ENCODE data around the gene UBE2L5.
A peak's percentile ranks its signal among the peaks of the same experiment; 100 is the strongest.

The UBE2L5 gene

DNA sequence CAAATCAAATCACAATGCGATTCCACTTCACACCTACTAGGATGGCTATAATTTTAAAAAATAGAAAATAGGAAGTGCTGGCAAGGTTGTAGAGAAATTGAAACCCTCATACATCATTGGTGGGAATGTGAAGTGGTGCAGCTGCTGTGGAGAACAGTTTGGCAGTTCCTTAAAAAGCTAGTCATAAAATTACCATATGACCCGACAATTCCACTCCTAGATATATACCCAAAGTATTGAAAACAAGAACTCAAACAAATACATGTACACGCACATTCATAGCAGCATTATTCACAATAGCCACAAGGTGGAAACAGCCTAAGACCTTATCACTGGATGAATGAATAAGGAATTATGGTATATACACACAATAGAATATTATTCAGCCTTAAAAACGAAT lies 31.4 kb downstream of the UBE2L5 start:
- Histone ChIP-seq H4K20me1 (ENCODE audit: insufficient read depth, low read length, poor library complexity, severe bottlenecking) (peaks cover 2% of the 10 kb centered on the region), H3K4me3 (ENCODE audit: low read length, poor library complexity, severe bottlenecking) (no peak overlapping the region), H3K36me3 (ENCODE audit: insufficient read depth, low read length) (peaks cover 9% of the 10 kb centered on the region), H3K9ac (ENCODE audit: low read depth, low read length, poor library complexity, severe bottlenecking) (no peak overlapping the region), H3K4me1 (ENCODE audit: insufficient read depth, low read length, poor library complexity, severe bottlenecking) (no peaks in the 10 kb centered on the region), H2AFZ (ENCODE audit: low read length) (no peak overlapping the region), H3K79me2 (ENCODE audit: insufficient read depth, low read length) (peaks cover 3% of the 10 kb centered on the region), H3F3A (ENCODE audit: low read depth) (peaks cover 7% of the 10 kb centered on the region; the same call in 1 of the 2 replicates), H3K9me3 (ENCODE audit: insufficient read depth, low read depth, low read length) (no peaks in the 10 kb centered on the region), H3K4me2 (ENCODE audit: low read depth, low read length, poor library complexity, severe bottlenecking) (no peak overlapping the region), H3K27me3 (ENCODE audit: insufficient read depth, low read length, poor library complexity, severe bottlenecking) (no peaks in the 10 kb centered on the region), H3K9me2 (replicated peaks; ENCODE audit: low read depth, low read length) (no peaks in the 10 kb centered on the region)
- no peak for TF ChIP-seq EZH2phosphoT487 (IDR thresholded peaks at IDR 0.05; ENCODE audit: borderline replicate concordance)
- TF ChIP-seq CTCF (conservative IDR thresholded peaks at IDR 0.05; ENCODE audit: low read length), result peak; percentile 54

GRCh38 chr13:30454991-30455390 lies 32.7 kb downstream of the UBE2L5 start:
- peaks cover 8% of the 10 kb centered on the region for H3K4me1 ChIP-seq (ENCODE audit: insufficient read depth, low read length, poor library complexity, severe bottlenecking)
- H3F3A ChIP-seq (ENCODE audit: low read depth), result peaks cover 10% of the 10 kb centered on the region; the same call in 1 of the 2 replicates
- H3K9me3 ChIP-seq (ENCODE audit: insufficient read depth, low read depth, low read length), result no peaks in the 10 kb centered on the region
- peaks cover 21% of the 10 kb centered on the region for H3K36me3 ChIP-seq (ENCODE audit: insufficient read depth, low read length)
- H3K9me2 ChIP-seq (replicated peaks; ENCODE audit: low read depth, low read length), result no peaks in the 10 kb centered on the region
- H3K9ac ChIP-seq (ENCODE audit: low read depth, low read length, poor library complexity, severe bottlenecking), result no peak overlapping the region
- H3K4me2 ChIP-seq (ENCODE audit: low read depth, low read length, poor library complexity, severe bottlenecking), result no peak overlapping the region
- H4K20me1 ChIP-seq (ENCODE audit: insufficient read depth, low read length, poor library complexity, severe bottlenecking), result peaks cover 13% of the 10 kb centered on the region
- TF ChIP-seq EZH2phosphoT487 (IDR thresholded peaks at IDR 0.05; ENCODE audit: borderline replicate concordance) (no peak), CTCF (conservative IDR thresholded peaks at IDR 0.05; ENCODE audit: low read length) (no peak)
- H3K27me3 ChIP-seq (ENCODE audit: insufficient read depth, low read length, poor library complexity, severe bottlenecking), result no peaks in the 10 kb centered on the region
- no peak overlapping the region for H3K4me3 ChIP-seq (ENCODE audit: low read length, poor library complexity, severe bottlenecking)
- H2AFZ ChIP-seq (ENCODE audit: low read length), result no peak overlapping the region
- H3K79me2 ChIP-seq (ENCODE audit: insufficient read depth, low read length), result peaks cover 16% of the 10 kb centered on the region

DNA sequence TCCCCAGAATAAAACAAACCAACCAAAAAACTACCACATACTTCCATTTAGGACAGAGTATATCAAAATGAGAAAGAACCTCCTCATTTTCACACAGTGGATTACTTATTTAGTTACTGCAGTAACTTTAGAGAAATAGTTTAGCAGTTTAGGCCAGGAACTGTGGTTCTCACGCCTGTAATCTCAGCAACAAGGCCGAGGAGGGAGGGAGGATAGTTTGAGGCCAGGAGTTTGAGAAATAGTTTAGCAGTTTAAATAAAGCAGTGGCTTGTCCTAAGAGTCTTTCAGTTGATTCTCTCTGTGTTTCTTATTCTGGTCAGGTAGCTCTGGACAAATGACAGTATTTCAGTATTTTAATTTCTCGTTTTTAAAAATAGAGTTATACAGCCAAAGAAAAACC lies 34.0 kb downstream of the UBE2L5 start:
- Histone ChIP-seq H3K4me1 (ENCODE audit: insufficient read depth, low read length, poor library complexity, severe bottlenecking) (peaks cover 9% of the 10 kb centered on the region), H3K9ac (ENCODE audit: low read depth, low read length, poor library complexity, severe bottlenecking) (no peak overlapping the region), H3F3A (ENCODE audit: low read depth) (peaks cover 10% of the 10 kb centered on the region; the same call in 1 of the 2 replicates), H3K4me2 (ENCODE audit: low read depth, low read length, poor library complexity, severe bottlenecking) (no peak overlapping the region), H3K79me2 (ENCODE audit: insufficient read depth, low read length) (peaks cover 19% of the 10 kb centered on the region), H3K27me3 (ENCODE audit: insufficient read depth, low read length, poor library complexity, severe bottlenecking) (no peaks in the 10 kb centered on the region), H3K36me3 (ENCODE audit: insufficient read depth, low read length) (peaks cover 23% of the 10 kb centered on the region), H4K20me1 (ENCODE audit: insufficient read depth, low read length, poor library complexity, severe bottlenecking) (peaks cover 14% of the 10 kb centered on the region), H3K9me3 (ENCODE audit: insufficient read depth, low read depth, low read length) (no peaks in the 10 kb centered on the region), H2AFZ (ENCODE audit: low read length) (no peak overlapping the region), H3K4me3 (ENCODE audit: low read length, poor library complexity, severe bottlenecking) (no peak overlapping the region), H3K9me2 (replicated peaks; ENCODE audit: low read depth, low read length) (no peaks in the 10 kb centered on the region)
- no peak for TF ChIP-seq EZH2phosphoT487 (IDR thresholded peaks at IDR 0.05; ENCODE audit: borderline replicate concordance)
- TF ChIP-seq CTCF (conservative IDR thresholded peaks at IDR 0.05; ENCODE audit: low read length), result no peak

All from Loucy (cell line).